ENCODE data around the gene PURB.

DNA sequence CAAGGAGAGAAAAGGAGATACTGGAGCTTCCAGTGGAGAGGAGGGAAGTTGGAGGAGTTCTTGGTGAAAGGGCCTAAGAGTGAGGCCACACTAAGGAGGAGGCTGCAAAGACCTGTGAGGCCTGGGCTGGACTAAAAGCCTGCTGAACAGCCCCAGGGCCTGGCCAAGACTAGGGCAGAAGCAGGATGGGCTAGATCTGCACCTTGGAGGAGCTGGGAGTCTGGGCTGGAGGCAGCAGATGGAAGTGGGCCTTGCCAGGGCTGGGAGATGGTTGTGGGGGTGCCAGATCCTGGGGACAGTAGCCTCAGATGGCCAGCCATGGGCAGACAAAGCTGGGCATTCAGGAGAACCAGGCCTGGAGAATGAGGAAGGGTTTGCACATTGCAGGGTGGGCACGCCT is 6.5 kb upstream of the PURB start:
- TF ChIP-seq, protein P1, sequence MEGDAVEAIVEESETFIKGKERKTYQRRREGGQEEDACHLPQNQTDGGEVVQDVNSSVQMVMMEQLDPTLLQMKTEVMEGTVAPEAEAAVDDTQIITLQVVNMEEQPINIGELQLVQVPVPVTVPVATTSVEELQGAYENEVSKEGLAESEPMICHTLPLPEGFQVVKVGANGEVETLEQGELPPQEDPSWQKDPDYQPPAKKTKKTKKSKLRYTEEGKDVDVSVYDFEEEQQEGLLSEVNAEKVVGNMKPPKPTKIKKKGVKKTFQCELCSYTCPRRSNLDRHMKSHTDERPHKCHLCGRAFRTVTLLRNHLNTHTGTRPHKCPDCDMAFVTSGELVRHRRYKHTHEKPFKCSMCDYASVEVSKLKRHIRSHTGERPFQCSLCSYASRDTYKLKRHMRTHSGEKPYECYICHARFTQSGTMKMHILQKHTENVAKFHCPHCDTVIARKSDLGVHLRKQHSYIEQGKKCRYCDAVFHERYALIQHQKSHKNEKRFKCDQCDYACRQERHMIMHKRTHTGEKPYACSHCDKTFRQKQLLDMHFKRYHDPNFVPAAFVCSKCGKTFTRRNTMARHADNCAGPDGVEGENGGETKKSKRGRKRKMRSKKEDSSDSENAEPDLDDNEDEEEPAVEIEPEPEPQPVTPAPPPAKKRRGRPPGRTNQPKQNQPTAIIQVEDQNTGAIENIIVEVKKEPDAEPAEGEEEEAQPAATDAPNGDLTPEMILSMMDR (IDR thresholded peaks at IDR 0.05): no peak
- no peak for TF ChIP-seq POLR2A (IDR thresholded peaks at IDR 0.05)

All from esophagus squamous epithelium (tissue), 4 donors.